Body of pancreas (tissue), 4 donors: ENCODE results near the gene C10orf90.

ENCODE experiments used
- POLR2A ChIP-seq, 3 donors: fragments of 450-650 bp; IDR thresholded peaks; one replicate each; pipeline ENCODE4 v1.6.1; 2016; ENCODE audit warnings: antibody characterized with exemption in 3 of 3, mild to moderate bottlenecking in 2 of 3
- TF ChIP-seq, protein P1 (sequence below), 7 experiments: fragments of 450-650 bp in 4 of 7; fragments of 200-600 bp in 3 of 7; sonication (generic) in 3 of 7; IDR thresholded peaks; one replicate each; pipeline ENCODE4 v1.5.1; 2016 to 2019; ENCODE audit warnings: antibody characterized with exemption in 7 of 7

DNA sequence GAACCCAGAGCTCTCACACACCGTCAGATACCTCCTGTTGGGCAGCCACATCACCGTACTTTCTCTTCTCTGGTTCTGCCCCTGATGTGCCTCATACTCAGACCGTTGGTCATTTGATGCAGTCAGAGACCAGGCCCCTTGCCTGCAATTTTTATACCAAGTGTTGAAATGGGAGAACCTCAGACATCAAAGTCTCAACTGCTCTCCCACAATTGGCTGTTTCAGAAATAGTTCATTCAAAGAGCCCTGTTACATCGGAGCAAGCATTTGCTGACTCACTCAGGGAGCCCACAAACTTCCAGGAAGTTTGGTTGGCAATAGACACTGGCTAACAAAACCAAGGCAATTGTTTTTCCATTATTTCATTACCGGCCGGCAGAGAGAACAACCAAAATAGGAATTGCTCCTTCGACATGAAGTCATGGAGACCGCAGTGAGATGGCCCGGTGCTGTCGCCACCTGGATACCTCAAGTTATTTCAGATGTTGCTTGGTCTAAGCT, 248.7 kb downstream of the C10orf90 start:
- TF ChIP-seq, protein P1, sequence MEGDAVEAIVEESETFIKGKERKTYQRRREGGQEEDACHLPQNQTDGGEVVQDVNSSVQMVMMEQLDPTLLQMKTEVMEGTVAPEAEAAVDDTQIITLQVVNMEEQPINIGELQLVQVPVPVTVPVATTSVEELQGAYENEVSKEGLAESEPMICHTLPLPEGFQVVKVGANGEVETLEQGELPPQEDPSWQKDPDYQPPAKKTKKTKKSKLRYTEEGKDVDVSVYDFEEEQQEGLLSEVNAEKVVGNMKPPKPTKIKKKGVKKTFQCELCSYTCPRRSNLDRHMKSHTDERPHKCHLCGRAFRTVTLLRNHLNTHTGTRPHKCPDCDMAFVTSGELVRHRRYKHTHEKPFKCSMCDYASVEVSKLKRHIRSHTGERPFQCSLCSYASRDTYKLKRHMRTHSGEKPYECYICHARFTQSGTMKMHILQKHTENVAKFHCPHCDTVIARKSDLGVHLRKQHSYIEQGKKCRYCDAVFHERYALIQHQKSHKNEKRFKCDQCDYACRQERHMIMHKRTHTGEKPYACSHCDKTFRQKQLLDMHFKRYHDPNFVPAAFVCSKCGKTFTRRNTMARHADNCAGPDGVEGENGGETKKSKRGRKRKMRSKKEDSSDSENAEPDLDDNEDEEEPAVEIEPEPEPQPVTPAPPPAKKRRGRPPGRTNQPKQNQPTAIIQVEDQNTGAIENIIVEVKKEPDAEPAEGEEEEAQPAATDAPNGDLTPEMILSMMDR (IDR thresholded peaks at IDR 0.05) = no peak
- TF ChIP-seq POLR2A (IDR thresholded peaks at IDR 0.05) = no peak
